Inferior parietal cortex (tissue), 1 donor: ENCODE results near the gene YJEFN3.

Experiments used
- DNase-seq: peaks from one replicate; pipeline ENCODE4 v3.0.0-alpha.2; 2016; ENCODE audit errors: extremely low spot score

The YJEFN3 gene

DNA sequence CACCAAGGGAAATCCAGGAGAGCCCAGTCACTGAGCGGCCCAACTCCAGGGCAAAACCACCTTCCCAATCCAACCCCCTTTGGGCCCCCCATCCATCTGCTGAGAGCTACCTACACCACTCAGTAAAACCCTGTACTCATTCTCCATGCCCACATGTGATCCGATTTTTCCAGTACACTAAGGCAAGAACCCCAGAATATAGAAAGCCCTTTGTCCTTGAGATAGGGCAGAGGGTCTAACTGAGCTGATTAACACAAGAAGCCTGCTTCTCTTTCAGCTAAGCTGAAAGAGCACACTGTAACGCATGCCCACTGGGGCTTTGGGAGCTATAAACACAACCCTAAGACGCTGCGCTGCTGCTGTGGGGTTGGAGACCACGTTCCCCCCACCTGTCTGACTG is 53.8 kb downstream of the YJEFN3 start:
- no peak for DNase-seq

DNA sequence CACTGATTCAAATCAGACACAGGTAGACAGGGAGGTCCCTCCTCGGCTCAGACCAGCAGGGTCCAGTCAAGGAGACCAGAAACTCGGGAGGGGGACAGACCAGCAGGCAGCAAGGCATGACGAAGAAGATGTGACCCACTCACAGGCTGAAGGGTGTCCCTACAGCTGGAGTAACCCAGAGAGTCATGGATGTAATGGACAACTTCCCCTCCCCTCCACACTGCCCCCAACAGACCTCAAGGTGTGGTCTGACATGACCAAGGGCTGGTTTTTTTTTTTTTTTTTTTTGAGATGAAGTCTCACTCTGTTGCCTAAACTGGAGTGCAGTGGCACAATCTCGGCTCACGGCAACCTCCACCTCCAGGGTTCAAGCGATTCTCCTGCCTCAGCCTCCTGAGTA is 55.6 kb downstream of the YJEFN3 start:
- DNase-seq, result no peak
